Renal pelvis (tissue), 4 donors: ENCODE measurements around the gene CACNA1D. TPM values are rescaled to one million over a fixed set of nuclear protein-coding genes. Genes with fewer than 3 reads are reported as not detected.

Source experiments
- DNase-seq: peaks from one replicate; pipeline ENCODE4 v3.0.0-alpha.2; 2013
- polyA plus RNA-seq, 3 donors: library from polyadenylated mRNA; unstranded; fragments of 120-200 nt; gene quantifications; one replicate each; pipeline ENCODE4 v1.2.1, GENCODE V29; 2013; ENCODE audit not compliant: insufficient read length in 3 of 3

CACNA1D gene
- polyA plus RNA-seq, 3 donors, result 10.8 to 17.7 (median 17.5) TPM

GRCh38 chr3:53711387-53711786 lies 217.0 kb downstream of the CACNA1D start:
- no peak for DNase-seq

- no peak for DNase-seq
Observed at GRCh38 chr3:53712817-53713388, 218.5 kb downstream of the CACNA1D start.

GRCh38 chr3:53713626-53714025 lies 219.2 kb downstream of the CACNA1D start:
- DNase-seq, result no peak

GRCh38 chr3:53715815-53716483 lies 221.5 kb downstream of the CACNA1D start:
- no peak for DNase-seq

- no peak for DNase-seq
Observed at GRCh38 chr3:53716998-53717397, 222.6 kb downstream of the CACNA1D start.

GRCh38 chr3:53718462-53718861 lies 224.1 kb downstream of the CACNA1D start:
- no peak for DNase-seq

- DNase-seq, result no peak
Observed at GRCh38 chr3:53719796-53720195, 225.4 kb downstream of the CACNA1D start.

- no peak for DNase-seq
Observed at GRCh38 chr3:53721187-53722119, 227.0 kb downstream of the CACNA1D start.

- no peak for DNase-seq
Observed at GRCh38 chr3:53724566-53724965, 230.2 kb downstream of the CACNA1D start.

- no peak for DNase-seq
Observed at GRCh38 chr3:53725387-53725995, 231.1 kb downstream of the CACNA1D start.

GRCh38 chr3:53726643-53727042 lies 232.2 kb downstream of the CACNA1D start:
- no peak for DNase-seq

- DNase-seq, result no peak
Observed at GRCh38 chr3:53728606-53729005, 234.2 kb downstream of the CACNA1D start.

GRCh38 chr3:53729159-53729558 lies 234.7 kb downstream of the CACNA1D start:
- DNase-seq, result no peak

GRCh38 chr3:53729618-53730017 lies 235.2 kb downstream of the CACNA1D start:
- DNase-seq, result no peak

GRCh38 chr3:53730576-53730975 lies 236.2 kb downstream of the CACNA1D start:
- DNase-seq, result peak; percentile 64

GRCh38 chr3:53731934-53732624 lies 237.7 kb downstream of the CACNA1D start:
- DNase-seq, result no peak

GRCh38 chr3:53733446-53733845 lies 239.0 kb downstream of the CACNA1D start:
- DNase-seq, result no peak

- peak; percentile 40 for DNase-seq
Observed at GRCh38 chr3:53739966-53740365, 245.6 kb downstream of the CACNA1D start.

GRCh38 chr3:53740956-53741355 lies 246.5 kb downstream of the CACNA1D start:
- DNase-seq, result no peak

GRCh38 chr3:53744351-53744750 lies 249.9 kb downstream of the CACNA1D start:
- no peak for DNase-seq

GRCh38 chr3:53747559-53747958 lies 253.1 kb downstream of the CACNA1D start:
- no peak for DNase-seq
